ES-I3 (cell line): ENCODE measurements around the gene SLAMF8.

Experiments
- H3K36me3 ChIP-seq: 2 replicates; pipeline ENCODE4 v1.6.1; 2013; ENCODE audit warnings: mild to moderate bottlenecking, low read length, control low read depth, moderate library complexity; ENCODE audit not compliant: insufficient read depth
- H3K4me1 ChIP-seq: 2 replicates; pipeline ENCODE4 v1.6.1; 2013; ENCODE audit warnings: mild to moderate bottlenecking, control low read depth, low read length; ENCODE audit not compliant: insufficient read depth
- H3K9ac ChIP-seq: 2 replicates; pipeline ENCODE4 v1.6.1; 2013; ENCODE audit warnings: low read depth, mild to moderate bottlenecking, low read length, moderate library complexity
- H3K9me3 ChIP-seq: 2 replicates; pipeline ENCODE4 v1.6.1; 2013; ENCODE audit warnings: mild to moderate bottlenecking, low read length, moderate library complexity; ENCODE audit not compliant: control insufficient read depth, insufficient read depth

Gene SLAMF8

GRCh38 chr1:159848326-159848725, 21.7 kb downstream of the SLAMF8 start:
- no peaks in the 10 kb centered on the region for H3K36me3 ChIP-seq
- peaks cover 10% of the 10 kb centered on the region; the same call in 1 of the 2 replicates for H3K4me1 ChIP-seq
- H3K9me3 ChIP-seq, result no peaks in the 10 kb centered on the region
- no peak overlapping the region for H3K9ac ChIP-seq

GRCh38 chr1:159849626-159850366, 23.1 kb downstream of the SLAMF8 start:
- H3K4me1 ChIP-seq, result peaks cover 10% of the 10 kb centered on the region; the same call in 1 of the 2 replicates
- no peaks in the 10 kb centered on the region for H3K36me3 ChIP-seq
- no peaks in the 10 kb centered on the region for H3K9me3 ChIP-seq
- H3K9ac ChIP-seq, result no peak overlapping the region

GRCh38 chr1:159851407-159851806, 24.7 kb downstream of the SLAMF8 start:
- Histone ChIP-seq H3K4me1 (peaks cover 10% of the 10 kb centered on the region; the same call in 1 of the 2 replicates), H3K9me3 (no peaks in the 10 kb centered on the region), H3K36me3 (no peaks in the 10 kb centered on the region), H3K9ac (no peak overlapping the region)

- Histone ChIP-seq H3K9me3 (no peaks in the 10 kb centered on the region), H3K9ac (peak overlapping the region; percentile 85; the same call in 1 of the 2 replicates), H3K36me3 (no peaks in the 10 kb centered on the region), H3K4me1 (peaks cover 10% of the 10 kb centered on the region; the same call in 1 of the 2 replicates)
Observed at GRCh38 chr1:159853417-159854115, 26.9 kb downstream of the SLAMF8 start.

- no peaks in the 10 kb centered on the region for H3K36me3 ChIP-seq
- peak overlapping the region; percentile 85 for H3K9ac ChIP-seq
- no peaks in the 10 kb centered on the region for H3K9me3 ChIP-seq
- H3K4me1 ChIP-seq, result peaks cover 7% of the 10 kb centered on the region; the same call in 1 of the 2 replicates
Observed at GRCh38 chr1:159854116-159854692, 27.5 kb downstream of the SLAMF8 start.

- Histone ChIP-seq H3K9me3 (no peaks in the 10 kb centered on the region), H3K4me1 (peaks cover 3% of the 10 kb centered on the region; the same call in 1 of the 2 replicates), H3K36me3 (no peaks in the 10 kb centered on the region), H3K9ac (peak overlapping the region; percentile 85)
Observed at GRCh38 chr1:159854693-159855192, 28.1 kb downstream of the SLAMF8 start.

- H3K9me3 ChIP-seq, result no peaks in the 10 kb centered on the region
- no peak overlapping the region for H3K9ac ChIP-seq
- H3K36me3 ChIP-seq, result no peaks in the 10 kb centered on the region
- no peaks in the 10 kb centered on the region for H3K4me1 ChIP-seq
Observed at GRCh38 chr1:159855709-159856108, 29.0 kb downstream of the SLAMF8 start.

GRCh38 chr1:159856576-159856975, 29.9 kb downstream of the SLAMF8 start:
- Histone ChIP-seq H3K36me3 (no peaks in the 10 kb centered on the region), H3K9ac (no peak overlapping the region), H3K9me3 (no peaks in the 10 kb centered on the region), H3K4me1 (no peaks in the 10 kb centered on the region)

GRCh38 chr1:159857889-159858288, 31.2 kb downstream of the SLAMF8 start:
- H3K36me3 ChIP-seq, result no peaks in the 10 kb centered on the region
- no peaks in the 10 kb centered on the region for H3K9me3 ChIP-seq
- no peaks in the 10 kb centered on the region for H3K4me1 ChIP-seq
- H3K9ac ChIP-seq, result no peak overlapping the region

GRCh38 chr1:159859767-159860322, 33.2 kb downstream of the SLAMF8 start:
- no peaks in the 10 kb centered on the region for H3K36me3 ChIP-seq
- H3K9ac ChIP-seq, result no peak overlapping the region
- H3K9me3 ChIP-seq, result no peaks in the 10 kb centered on the region
- H3K4me1 ChIP-seq, result no peaks in the 10 kb centered on the region

- H3K9me3 ChIP-seq, result no peaks in the 10 kb centered on the region
- H3K4me1 ChIP-seq, result no peaks in the 10 kb centered on the region
- no peaks in the 10 kb centered on the region for H3K36me3 ChIP-seq
- H3K9ac ChIP-seq, result no peak overlapping the region
Observed at GRCh38 chr1:159860456-159860855, 33.8 kb downstream of the SLAMF8 start.

- Histone ChIP-seq H3K9me3 (no peaks in the 10 kb centered on the region), H3K36me3 (no peaks in the 10 kb centered on the region), H3K9ac (no peak overlapping the region), H3K4me1 (no peaks in the 10 kb centered on the region)
Observed at GRCh38 chr1:159861218-159861617, 34.5 kb downstream of the SLAMF8 start.

GRCh38 chr1:159862031-159862430, 35.4 kb downstream of the SLAMF8 start:
- Histone ChIP-seq H3K9me3 (no peaks in the 10 kb centered on the region), H3K4me1 (no peaks in the 10 kb centered on the region), H3K36me3 (no peaks in the 10 kb centered on the region), H3K9ac (no peak overlapping the region)

GRCh38 chr1:159862557-159862956, 35.9 kb downstream of the SLAMF8 start, which contains the start of gene VSIG8:
TSS of gene VSIG8 (minus strand) at chr1:159862657. CDS start at chr1:159862521, 136 bp downstream.
- Histone ChIP-seq H3K4me1 (no peaks in the 10 kb centered on the region), H3K9ac (no peak within 1 kb of the TSS), H3K36me3 (no peaks in the 10 kb centered on the region), H3K9me3 (no peaks in the 10 kb centered on the region)
